ENCODE data around the gene IGSF3.

- no peak for TF ChIP-seq PATZ1 (CRISPR knock-in tag; IDR thresholded peaks at IDR 0.05; ENCODE audit: borderline replicate concordance)
- TF ChIP-seq CREB5 (CRISPR knock-in tag; IDR thresholded peaks at IDR 0.05; ENCODE audit: low read depth): no peak
- no peak for TF ChIP-seq ZC3H10 (CRISPR knock-in tag; IDR thresholded peaks at IDR 0.05)
- no peak for TF ChIP-seq ZFP3 (CRISPR knock-in tag; IDR thresholded peaks at IDR 0.05)
- no peak for TF ChIP-seq ZFP30 (CRISPR knock-in tag; IDR thresholded peaks at IDR 0.05)
- no peak for TF ChIP-seq ZNF8 (CRISPR knock-in tag; IDR thresholded peaks at IDR 0.05)
Measured at GRCh38 chr1:116557323-116557878, 110.1 kb downstream of the IGSF3 start.

Measured in SK-N-SH treated with all-trans-retinoic acid at 6 μM for 48 hours (cell line).